ENCODE measurements around the gene UTP4.
"Not testable (repeated sequence)": the region's sequence is repeated elsewhere in the genome, so short reads cannot be mapped to it uniquely, and the experiment has no call there.

UTP4 gene

GRCh38 chr16:69131167-69131838 lies 1.1 kb upstream of the UTP4 start:
- DNase-seq (ENCODE audit: low read depth in 2 of 2), result no peak

- DNase-seq (ENCODE audit: low read depth in 2 of 2), result peak; percentile 69 to 75
These were observed 518 bp upstream of the UTP4 start for GRCh38 chr16:69131839-69132423.

GRCh38 chr16:69133373-69133954 lies 1.0 kb downstream of the UTP4 start:
- DNase-seq (ENCODE audit: low read depth in 2 of 2), result no peak

DNA sequence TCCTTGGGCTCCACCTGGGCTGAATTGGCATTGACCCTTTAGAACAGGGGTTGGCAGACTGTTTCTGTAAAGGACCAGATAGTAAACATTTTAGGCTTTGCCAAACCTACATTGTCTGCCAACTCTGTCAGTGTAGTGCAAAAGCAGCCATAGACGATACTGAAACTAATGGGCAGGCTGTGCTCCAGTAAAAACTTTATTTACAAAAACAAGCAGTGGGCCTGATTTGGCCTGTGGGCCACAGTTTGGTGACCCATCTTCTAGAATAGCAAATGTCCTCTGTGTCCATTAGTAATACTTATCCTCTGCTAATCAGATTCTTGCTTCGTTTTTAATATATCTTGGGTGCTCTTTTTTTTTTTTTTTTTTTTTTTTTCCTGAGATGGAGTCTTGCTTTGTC lies 6.2 kb downstream of the UTP4 start:
- DNase-seq (ENCODE audit: low read depth in 2 of 2), result no peak

GRCh38 chr16:69139464-69139863 lies 7.0 kb downstream of the UTP4 start:
- DNase-seq (ENCODE audit: low read depth in 2 of 2), result not testable (repeated sequence)

- no peak for DNase-seq (ENCODE audit: low read depth in 2 of 2)
These were observed 8.6 kb downstream of the UTP4 start for GRCh38 chr16:69141014-69141413.

GRCh38 chr16:69141936-69142335 lies 9.5 kb downstream of the UTP4 start:
- no peak for DNase-seq (ENCODE audit: low read depth in 2 of 2)

DNA sequence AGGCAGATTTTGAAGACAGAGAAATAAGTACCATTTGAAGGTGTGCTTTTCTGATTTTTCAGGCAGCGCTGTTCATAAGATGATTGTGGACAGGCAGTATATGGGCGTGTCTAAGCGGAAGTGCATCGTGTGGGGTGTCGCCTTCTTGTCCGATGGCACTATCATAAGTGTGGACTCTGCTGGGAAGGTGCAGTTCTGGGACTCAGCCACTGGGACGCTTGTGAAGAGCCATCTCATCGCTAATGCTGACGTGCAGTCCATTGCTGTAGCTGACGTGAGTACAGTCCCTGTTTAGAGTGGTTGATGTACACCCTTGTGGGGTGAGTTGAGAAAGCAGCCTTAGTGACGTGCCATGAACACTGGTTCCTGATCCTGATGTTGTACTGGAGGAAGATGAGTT lies 10.7 kb downstream of the UTP4 start:
- DNase-seq (ENCODE audit: low read depth in 2 of 2), result no peak

- no peak for DNase-seq (ENCODE audit: low read depth in 2 of 2)
These were observed 13.2 kb downstream of the UTP4 start for GRCh38 chr16:69145658-69146057.

DNA sequence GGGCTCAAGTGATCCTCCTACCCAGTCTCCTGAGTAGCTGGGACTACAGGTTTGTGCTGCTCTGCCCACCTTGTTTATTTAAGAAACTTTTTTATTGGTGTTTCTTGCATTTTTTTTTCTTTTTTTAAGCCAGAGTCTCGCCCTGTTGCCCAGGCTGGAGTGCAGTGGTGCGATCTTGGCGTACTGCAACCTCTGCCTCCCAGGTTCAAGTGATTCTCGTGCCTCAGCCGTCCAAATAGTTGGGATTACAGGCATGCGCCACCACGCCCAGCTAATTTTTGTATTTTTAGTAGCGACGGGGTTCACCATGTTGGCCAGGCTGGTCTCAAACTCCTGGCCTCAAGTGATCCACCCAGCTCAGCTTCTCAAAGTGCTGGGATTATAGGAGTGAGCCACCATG lies 17.2 kb downstream of the UTP4 start:
- not testable (repeated sequence) for DNase-seq (ENCODE audit: low read depth in 2 of 2)

- DNase-seq (ENCODE audit: low read depth in 2 of 2), result peak; percentile 16 to 26
These were observed 17.9 kb downstream of the UTP4 start for GRCh38 chr16:69150146-69150865.

DNA sequence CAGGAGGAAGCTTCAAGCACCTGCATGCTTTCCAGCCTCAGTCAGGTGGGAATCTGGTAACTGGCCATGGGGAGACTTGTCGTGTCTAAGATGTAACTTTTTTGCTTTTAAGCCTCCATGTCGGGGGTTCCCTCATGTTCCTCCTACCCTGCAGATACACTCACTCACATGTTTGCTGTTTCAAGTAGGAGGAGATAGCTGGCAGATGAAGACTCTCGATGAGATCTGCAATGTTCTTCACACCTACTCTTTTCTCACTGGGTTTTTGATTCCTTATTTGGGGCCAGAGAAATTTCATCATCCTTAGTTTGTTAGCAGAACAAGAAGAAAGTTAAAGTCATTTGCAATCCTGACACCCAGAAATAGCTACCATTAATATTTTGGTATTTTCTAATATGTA lies 24.7 kb downstream of the UTP4 start:
- DNase-seq (ENCODE audit: low read depth in 2 of 2), result no peak

DNA sequence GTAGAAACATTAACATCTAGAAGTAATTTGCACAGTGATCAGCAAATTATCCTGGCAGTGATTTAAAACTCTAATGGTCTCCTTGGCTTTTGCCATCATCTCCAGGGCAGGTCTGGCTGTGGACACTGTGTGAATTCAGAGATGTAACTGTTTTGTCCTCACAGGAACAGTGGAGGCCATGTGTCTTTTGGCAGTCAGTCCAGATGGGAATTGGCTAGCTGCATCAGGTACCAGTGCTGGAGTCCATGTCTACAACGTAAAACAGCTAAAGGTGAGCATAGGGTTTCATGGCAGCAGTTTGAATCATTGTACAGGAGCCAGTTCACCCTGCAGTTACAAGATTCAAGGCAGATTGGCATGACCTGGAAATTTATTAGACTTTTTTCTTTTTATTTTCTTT lies 27.7 kb downstream of the UTP4 start:
- DNase-seq (ENCODE audit: low read depth in 2 of 2), result no peak

DNA sequence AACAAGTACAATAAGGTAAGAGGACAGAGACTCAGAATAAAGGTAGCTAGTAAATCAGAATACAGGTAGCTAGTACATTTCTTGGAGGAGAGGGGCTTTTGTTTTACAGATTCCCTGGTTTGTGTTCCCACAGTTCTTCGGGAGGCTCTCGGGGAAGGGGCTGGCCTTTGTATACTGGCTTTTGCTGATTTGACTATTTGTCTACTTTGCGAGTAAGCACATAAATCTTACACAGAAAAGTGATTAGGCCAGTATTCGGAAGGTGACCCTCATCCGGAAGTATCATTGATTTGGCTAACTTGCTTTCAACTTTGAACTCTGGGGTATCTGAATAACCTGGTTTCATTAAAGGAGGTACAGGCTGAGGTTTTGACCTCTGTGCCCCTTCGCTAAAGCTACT lies 33.1 kb downstream of the UTP4 start:
- no peak for DNase-seq (ENCODE audit: low read depth in 2 of 2)

- DNase-seq (ENCODE audit: low read depth in 2 of 2), result peak; percentile 71 to 76
These were observed 33.9 kb downstream of the UTP4 start for GRCh38 chr16:69166221-69166833.

- DNase-seq (ENCODE audit: low read depth in 2 of 2), result no peak
These were observed 34.8 kb downstream of the UTP4 start for GRCh38 chr16:69166946-69167930.

GRCh38 chr16:69169051-69169450 lies 36.6 kb downstream of the UTP4 start:
- no peak for DNase-seq (ENCODE audit: low read depth in 2 of 2)

GRCh38 chr16:69169607-69170352 lies 37.3 kb downstream of the UTP4 start:
- DNase-seq (ENCODE audit: low read depth in 2 of 2), result no peak

DNA sequence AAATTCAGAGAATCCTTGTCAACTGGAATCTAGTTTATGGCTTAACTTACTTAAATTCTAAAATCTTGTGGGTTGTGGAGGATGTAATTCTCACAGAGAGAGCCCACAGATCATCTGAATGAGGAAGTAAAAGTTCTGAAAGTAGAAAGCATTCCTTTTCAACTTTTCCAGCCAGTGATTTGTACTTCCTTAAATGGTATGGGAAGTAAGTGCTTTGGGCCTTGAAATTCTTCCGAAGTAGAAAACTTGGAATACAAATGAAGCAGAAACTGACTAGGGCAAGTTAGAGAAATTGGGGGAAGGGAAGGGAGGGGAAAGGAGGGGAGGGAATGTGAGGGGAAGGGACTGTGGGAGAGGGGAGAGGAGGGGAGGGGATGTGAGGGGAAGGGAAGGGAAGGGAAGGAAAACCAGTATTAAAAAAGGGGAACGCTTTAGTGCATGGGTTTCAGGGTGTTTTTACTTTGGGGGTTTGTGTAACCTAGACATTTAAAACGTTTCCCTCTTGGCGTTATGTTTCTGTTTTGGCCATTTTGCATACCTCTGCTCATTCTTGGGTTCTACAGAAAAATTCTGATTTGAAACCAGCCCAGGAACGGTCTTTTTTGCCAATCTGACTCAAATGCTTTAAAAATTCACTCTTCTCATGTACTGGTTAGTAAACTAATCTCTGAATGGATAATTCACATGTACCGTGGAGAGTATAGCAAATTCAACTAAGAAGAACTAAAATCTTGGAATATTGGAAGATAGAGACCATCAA lies 39.1 kb downstream of the UTP4 start:
- no peak for DNase-seq (ENCODE audit: low read depth in 2 of 2)
